Neuron (in vitro differentiated cells): ENCODE data around the gene DISC1.

Experiments
- H2AFZ ChIP-seq: one replicate; pipeline ENCODE4 v1.6.1; 2013; ENCODE audit warnings: low read depth, mild to moderate bottlenecking, inconsistent platforms, low read length, moderate library complexity
- H3K27me3 ChIP-seq: one replicate; pipeline ENCODE4 v1.6.1; 2013; ENCODE audit warnings: low read length; ENCODE audit not compliant: insufficient read depth
- H3K36me3 ChIP-seq: one replicate; pipeline ENCODE4 v1.6.1; 2013; ENCODE audit warnings: low read length; ENCODE audit not compliant: insufficient read depth
- H3K4me1 ChIP-seq: one replicate; pipeline ENCODE4 v1.6.1; 2013; ENCODE audit warnings: low read length; ENCODE audit not compliant: insufficient read depth
- H3K4me3 ChIP-seq: 2 replicates; pipeline ENCODE4 v1.5.1; 2013; ENCODE audit warnings: mild to moderate bottlenecking, low read length, moderate library complexity
- H3K9me3 ChIP-seq: one replicate; pipeline ENCODE4 v1.6.1; 2013; ENCODE audit warnings: low read length

DISC1 gene

DNA sequence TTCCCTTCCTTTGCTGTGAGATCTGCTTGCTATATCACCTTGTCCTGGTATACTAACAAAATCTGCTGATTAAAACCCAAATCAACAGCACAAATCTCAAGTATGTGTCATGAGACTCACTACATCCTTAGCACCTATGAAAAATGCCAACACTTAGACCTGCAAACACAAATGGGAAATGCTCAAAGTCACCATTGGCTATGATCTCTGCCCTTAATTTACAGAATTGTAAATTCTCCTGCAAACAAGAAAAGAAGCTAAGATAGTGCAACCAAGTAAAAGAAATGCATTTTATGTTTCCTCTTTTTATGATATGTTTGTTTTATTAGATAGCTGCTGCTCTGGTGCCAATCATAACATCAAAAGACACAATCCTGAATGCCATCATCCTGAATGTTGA lies 80.8 kb downstream of the DISC1 start:
- Histone ChIP-seq H3K36me3 (no peaks in the 10 kb centered on the region), H3K9me3 (no peaks in the 10 kb centered on the region), H3K4me1 (peaks cover 2% of the 10 kb centered on the region), H3K27me3 (no peaks in the 10 kb centered on the region), H2AFZ (no peak overlapping the region), H3K4me3 (no peak overlapping the region)

DNA sequence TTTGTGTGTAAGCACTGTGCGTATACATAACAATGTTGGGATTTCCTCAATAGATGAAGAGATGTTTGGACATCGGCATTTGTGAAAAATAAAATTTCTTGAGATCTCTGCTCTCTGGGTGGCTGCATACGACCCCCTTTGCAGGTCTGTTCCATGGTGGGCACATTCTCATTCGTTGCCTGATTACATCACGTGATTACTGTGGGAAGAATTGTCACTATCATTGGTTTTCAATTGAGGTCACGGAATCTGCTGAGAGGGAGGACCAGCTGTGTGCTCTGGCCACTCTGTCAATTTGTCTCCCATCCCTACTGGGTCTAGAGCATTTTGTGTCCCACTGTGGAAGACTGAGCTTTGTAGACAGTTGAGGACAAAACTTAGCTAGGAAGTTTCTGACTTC lies 81.8 kb downstream of the DISC1 start:
- H2AFZ ChIP-seq, result no peak overlapping the region
- no peaks in the 10 kb centered on the region for H3K36me3 ChIP-seq

DNA sequence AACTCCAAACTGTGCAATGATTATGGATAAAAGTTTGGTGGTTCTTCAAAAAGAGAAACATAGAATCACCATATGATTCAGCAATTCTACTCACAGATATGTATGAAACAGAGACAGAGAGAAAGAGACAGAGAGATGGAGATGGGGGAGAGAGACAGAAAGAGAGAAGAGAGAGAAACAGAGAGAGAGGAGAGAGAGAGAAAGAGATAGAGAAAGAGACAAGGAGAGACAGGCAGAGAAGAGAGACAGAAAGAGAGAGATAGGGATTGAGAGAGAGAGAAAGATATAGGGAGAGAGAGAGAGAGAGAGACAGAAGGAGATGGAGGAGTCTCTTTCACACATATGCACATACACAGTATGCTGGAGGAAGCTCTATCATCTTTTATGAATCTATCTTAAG lies 87.8 kb downstream of the DISC1 start:
- Histone ChIP-seq H3K4me3 (no peak overlapping the region), H2AFZ (no peak overlapping the region), H3K4me1 (peaks cover 4% of the 10 kb centered on the region), H3K9me3 (no peaks in the 10 kb centered on the region), H3K27me3 (no peaks in the 10 kb centered on the region), H3K36me3 (no peaks in the 10 kb centered on the region)

More for the DNA sequence above, 81.8 kb downstream of the DISC1 start:
- H3K4me3 ChIP-seq, result no peak overlapping the region
- no peaks in the 10 kb centered on the region for H3K27me3 ChIP-seq
- peaks cover 2% of the 10 kb centered on the region for H3K4me1 ChIP-seq
- no peaks in the 10 kb centered on the region for H3K9me3 ChIP-seq

DNA sequence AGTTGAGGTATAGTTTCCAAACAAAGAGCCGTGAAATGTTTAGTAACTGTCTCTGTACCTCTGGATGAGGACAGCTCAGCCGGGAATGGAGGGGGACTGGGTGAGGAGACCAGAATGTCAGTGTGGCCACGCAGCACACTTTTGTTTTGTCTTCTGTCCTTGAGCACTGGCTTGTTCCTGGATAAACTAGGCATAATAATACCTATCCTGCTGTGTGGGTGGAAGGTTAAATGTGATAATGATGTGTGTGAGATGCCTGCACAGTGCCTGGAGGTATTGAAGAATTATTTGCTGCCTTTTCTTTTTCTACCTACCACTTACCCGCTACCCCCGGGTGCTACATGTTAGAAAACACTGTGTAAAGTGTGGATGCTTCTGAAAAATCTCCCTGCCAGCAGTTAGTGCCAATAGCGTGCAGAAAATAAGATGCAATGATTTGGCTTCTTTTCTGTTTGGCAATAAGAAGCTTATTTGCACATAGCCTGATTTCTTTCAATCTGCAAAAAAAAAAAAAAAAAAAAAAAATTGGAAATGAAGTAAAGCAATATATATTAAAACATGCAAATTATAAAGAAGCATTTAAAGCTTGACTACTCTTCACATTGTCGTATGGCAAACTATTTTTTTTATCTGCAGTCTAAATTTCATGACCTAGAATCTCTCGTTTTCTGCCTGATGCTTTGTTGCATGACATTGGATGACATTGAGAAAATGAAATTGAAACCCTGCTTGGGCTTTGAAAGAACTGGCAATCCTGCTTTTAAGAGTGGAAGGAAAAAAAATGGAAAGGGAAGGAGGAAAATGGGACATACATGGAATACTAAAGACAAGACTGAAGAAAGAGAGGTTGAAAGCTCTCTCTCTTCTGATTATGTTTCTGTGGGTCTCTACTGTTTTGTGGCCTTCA lies 89.5 kb downstream of the DISC1 start:
- Histone ChIP-seq H3K4me1 (peaks cover 4% of the 10 kb centered on the region), H2AFZ (no peak overlapping the region), H3K9me3 (no peaks in the 10 kb centered on the region), H3K36me3 (no peaks in the 10 kb centered on the region), H3K27me3 (no peaks in the 10 kb centered on the region), H3K4me3 (no peak overlapping the region)

DNA sequence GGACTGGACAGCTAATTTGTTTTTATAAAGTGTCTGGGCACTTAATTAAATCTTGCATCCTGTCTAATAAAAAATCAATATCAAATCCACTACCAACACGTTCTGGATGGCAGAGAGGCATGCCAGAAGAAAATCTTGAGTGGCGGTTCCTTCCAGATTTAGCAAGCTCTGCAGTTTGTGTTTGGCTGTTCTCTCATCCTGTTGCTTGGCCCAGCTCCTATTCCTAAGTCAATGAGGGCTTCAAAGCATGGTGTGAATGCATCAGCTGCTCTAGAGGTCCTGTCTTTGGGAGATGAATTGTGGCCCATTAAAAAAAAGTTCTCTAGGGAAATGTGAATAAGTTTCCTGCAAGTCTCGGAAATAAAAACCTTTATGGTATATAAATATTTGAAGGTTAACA lies 90.3 kb downstream of the DISC1 start:
- no peaks in the 10 kb centered on the region for H3K36me3 ChIP-seq
- H3K27me3 ChIP-seq, result no peaks in the 10 kb centered on the region
- peaks cover 4% of the 10 kb centered on the region for H3K4me1 ChIP-seq
- no peak overlapping the region for H3K4me3 ChIP-seq
- H3K9me3 ChIP-seq, result no peaks in the 10 kb centered on the region
- no peak overlapping the region for H2AFZ ChIP-seq

DNA sequence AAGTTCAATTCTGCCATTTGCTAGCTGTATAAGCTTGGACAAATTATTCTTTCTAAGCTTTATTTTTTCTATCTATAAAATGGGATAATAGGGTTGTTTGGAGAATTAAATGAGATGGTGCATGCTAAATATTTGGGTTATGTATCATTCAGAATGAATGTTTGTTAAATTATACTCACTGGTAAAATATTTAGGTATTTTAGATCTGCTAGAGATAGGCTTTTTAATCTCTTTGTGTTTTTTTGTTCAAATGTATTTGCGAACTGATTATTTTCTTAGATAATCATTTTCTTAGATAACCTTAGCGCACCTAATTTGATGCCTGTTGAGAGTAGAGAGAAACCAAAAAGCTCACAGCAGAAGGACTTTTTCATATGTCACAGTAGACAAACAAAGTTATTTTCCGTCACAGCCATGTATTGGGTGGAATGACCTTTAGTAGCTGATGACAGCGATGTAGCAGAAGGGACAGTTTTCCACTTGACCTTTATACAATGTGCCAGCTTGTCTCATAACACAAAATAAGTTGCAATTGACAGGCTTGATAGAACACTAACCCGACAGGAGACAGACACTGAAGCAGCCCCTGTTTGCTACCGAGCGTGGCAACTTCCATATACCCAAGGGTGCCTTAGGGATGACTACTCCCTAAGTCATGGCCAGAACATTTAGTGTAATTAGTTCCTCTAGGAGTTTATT lies 93.0 kb downstream of the DISC1 start:
- H3K4me3 ChIP-seq, result no peak overlapping the region
- H2AFZ ChIP-seq, result no peak overlapping the region
- no peaks in the 10 kb centered on the region for H3K27me3 ChIP-seq
- H3K36me3 ChIP-seq, result no peaks in the 10 kb centered on the region
- H3K9me3 ChIP-seq, result peaks cover 1% of the 10 kb centered on the region
- peaks cover 4% of the 10 kb centered on the region for H3K4me1 ChIP-seq

DNA sequence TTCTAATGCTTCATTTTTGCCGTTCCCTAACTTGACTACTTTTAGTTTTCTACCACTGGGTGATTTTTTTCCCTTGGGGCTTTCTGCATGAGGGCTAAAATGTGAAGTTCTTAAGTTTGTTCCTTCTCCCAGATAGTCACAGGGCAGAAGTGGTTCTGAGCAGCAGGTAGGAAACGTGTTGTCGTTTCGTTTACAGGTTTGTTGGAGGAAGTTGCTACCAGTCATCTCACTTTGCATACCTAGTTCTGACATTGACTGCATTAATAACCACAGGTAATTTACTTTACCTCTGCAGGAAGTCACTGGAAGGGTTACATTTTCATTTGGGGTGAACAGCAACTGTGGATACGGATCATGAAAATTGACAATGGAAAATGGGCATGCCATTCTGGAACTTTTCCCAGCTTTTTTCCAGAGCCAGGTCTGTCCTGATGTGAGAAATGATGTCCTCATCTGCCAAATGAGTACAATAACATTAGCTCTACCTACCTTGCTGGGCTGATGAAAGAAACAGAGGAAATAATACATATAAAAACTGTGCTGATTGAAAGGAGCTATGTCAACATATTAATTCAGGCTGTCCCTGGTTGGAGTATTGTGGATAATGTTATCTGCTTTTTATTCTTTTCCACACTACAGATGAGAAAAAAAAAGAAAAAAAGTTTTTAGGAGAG lies 94.2 kb downstream of the DISC1 start:
- Histone ChIP-seq H3K27me3 (no peaks in the 10 kb centered on the region), H3K4me1 (peaks cover 6% of the 10 kb centered on the region), H3K36me3 (no peaks in the 10 kb centered on the region), H2AFZ (no peak overlapping the region), H3K9me3 (peaks cover 1% of the 10 kb centered on the region), H3K4me3 (no peak overlapping the region)

DNA sequence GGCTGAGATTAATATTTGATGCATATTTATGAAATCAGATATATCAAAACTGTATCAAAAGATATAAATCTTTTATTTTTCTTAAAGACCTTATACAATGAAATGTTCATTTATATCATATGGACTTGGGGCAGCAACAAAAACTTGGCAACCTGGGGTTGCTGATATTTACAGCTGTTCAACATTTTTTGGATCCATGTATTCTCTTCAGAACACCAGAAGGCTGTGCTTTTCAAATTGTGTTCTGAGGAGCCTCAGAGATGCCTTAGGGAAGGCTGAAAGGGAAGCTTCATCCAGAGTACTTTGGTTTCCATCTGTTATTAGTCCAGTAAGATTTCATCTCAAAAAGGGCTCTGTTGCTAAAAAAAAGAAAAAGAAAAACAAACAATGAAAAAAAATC lies 94.8 kb downstream of the DISC1 start:
- no peak overlapping the region for H2AFZ ChIP-seq
- H3K4me3 ChIP-seq, result no peak overlapping the region
- H3K27me3 ChIP-seq, result no peaks in the 10 kb centered on the region
- H3K9me3 ChIP-seq, result peaks cover 1% of the 10 kb centered on the region
- no peaks in the 10 kb centered on the region for H3K36me3 ChIP-seq
- peaks cover 4% of the 10 kb centered on the region for H3K4me1 ChIP-seq

DNA sequence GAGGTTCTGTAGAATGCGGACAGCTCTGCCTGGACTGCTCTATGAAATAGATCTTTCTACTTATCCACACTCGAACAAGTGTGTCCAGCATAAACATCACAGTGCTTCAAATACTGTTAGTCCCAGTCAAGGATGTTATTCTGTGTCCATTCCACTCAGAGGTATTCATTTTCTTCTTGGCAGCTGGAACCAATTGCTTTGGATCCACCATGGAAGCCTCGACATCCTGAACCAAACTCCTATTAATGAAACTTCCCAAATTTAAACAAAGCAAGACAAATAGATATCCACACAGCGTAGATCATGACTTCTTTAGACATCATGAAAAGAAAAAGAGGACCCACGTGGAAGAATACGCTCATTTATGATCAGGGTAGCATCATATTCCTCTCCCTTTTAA lies 95.8 kb downstream of the DISC1 start:
- Histone ChIP-seq H3K4me3 (no peak overlapping the region), H2AFZ (no peak overlapping the region), H3K36me3 (no peaks in the 10 kb centered on the region), H3K4me1 (peaks cover 4% of the 10 kb centered on the region), H3K9me3 (peaks cover 1% of the 10 kb centered on the region), H3K27me3 (no peaks in the 10 kb centered on the region)

DNA sequence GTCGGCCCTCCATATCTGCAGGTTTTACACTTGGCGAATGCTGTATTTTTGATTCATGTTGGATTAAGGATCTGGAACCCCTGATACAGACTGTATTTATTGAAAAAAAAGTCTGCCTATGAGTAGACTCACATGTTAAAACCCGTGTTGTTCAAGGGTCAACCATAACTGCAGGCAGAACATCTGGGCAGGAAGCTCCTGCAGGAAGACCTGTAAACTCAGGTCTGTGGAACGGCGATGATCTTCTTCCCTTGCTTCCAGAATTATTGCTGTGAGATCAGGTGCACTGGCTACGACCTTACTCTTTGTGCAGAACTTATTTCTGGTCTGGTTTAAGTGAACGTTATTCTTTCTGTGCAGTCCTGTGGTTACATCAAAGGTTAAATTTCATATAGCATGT lies 96.6 kb downstream of the DISC1 start:
- Histone ChIP-seq H3K27me3 (no peaks in the 10 kb centered on the region), H2AFZ (no peak overlapping the region), H3K36me3 (no peaks in the 10 kb centered on the region), H3K9me3 (peaks cover 1% of the 10 kb centered on the region), H3K4me1 (peaks cover 4% of the 10 kb centered on the region), H3K4me3 (no peak overlapping the region)

DNA sequence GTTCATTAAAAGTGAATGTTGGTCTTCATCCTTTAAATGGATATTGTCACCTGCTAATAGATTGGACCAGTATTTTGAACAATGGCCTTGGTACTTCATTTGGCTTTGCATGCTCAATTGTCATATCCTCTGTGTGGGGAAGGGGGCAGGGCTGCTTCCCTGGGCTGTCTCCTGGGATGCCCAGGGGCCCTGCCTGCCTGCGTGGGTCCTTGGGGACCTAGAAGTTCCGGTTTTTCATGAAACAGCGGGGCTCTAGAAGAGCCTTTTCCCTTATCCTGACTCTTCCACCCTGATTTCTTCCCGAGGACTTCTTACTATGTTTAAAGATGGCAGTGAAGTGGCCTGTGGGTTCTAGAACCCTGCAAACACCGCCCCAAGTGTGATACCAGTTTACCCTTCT lies 97.5 kb downstream of the DISC1 start:
- no peak overlapping the region for H3K4me3 ChIP-seq
- H3K27me3 ChIP-seq, result no peaks in the 10 kb centered on the region
- peaks cover 4% of the 10 kb centered on the region for H3K4me1 ChIP-seq

DNA sequence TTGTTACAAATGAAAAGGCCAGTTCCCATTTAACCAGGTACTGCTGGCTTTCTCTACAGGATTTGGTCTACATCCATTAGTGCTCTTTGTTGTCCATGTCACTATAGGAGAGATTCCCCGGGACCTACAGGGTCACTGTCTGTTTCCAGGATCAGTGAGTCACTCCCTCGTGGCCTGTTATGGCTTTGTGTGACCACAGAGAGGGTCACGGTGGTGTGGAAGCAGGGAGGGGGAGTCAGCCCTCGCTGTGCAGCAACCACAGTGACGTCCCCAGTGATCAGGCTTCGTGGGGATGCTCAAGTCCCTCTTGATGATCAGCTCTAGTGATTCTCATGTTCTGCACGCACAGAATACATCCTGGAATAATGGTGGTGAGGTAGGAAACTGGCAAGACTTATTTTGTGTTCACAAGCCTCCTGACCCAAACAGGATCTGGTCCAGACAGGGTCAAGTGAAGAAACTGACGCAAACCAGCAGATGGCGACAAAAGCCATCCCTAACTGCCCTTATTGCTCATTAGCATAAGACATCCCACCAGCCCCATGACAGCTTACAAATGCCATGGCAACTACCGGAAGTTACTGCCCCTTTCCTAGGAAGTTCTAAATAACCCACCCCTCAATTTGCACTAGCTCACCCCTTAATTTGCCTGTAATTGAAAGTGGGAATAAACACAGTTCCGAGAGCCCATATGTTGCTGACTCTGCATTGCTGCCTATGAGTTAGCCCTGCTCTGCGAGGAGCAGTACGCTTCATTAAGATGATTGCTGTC lies 98.5 kb downstream of the DISC1 start:
- Histone ChIP-seq H3K4me1 (peaks cover 4% of the 10 kb centered on the region), H2AFZ (no peak overlapping the region)

More for the DNA sequence above, 97.5 kb downstream of the DISC1 start:
- H3K36me3 ChIP-seq, result no peaks in the 10 kb centered on the region
- H3K9me3 ChIP-seq, result peaks cover 1% of the 10 kb centered on the region
- no peak overlapping the region for H2AFZ ChIP-seq

More for the DNA sequence above, 98.5 kb downstream of the DISC1 start:
- Histone ChIP-seq H3K9me3 (peaks cover 1% of the 10 kb centered on the region), H3K27me3 (no peaks in the 10 kb centered on the region), H3K36me3 (no peaks in the 10 kb centered on the region), H3K4me3 (no peak overlapping the region)
